Dedifferentiated amniotic fluid mesenchymal stem cell (primary cell): Measurements from ENCODE around the gene KLKB1.
"Not testable (repeated sequence)": the region's sequence is repeated elsewhere in the genome, so short reads cannot be mapped to it uniquely, and the experiment has no call there.

Experiments
- DNase-seq: peaks from one replicate; pipeline ENCODE4 v3.0.0-alpha.2; 2016; ENCODE audit errors: extremely low spot score

KLKB1 gene

DNA sequence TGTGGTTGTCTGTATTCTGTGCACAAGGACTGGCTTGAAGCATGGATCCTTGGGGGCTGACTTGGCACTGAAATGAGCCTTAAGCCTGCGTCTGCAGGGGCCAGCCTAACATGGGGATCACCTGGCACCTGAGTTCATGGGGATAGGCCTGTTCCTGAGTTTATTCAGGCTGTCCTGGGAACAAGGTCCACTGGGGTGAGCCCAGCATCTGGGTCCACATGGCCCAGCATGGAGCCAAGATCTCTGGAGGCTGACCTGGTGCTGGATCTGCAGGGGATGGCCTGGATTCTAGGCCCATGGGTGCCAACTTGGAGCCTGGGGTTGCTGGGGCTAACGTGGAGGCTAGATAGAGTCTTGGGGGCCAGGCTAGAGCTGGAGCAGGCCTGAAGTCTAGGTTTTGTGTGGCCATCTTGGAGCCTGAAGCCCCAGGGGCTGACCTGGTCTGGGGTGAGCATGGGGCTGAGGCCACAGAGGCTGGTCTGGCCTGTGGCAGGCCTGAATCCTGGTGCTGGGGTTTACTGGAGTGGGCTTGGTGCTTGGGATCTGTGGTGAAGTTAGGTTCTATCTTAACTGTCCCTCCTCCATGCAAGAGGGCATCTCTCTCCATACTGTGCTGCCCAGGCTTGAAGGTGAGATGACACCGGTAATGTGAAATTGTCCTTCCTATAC, 652 bp upstream of the KLKB1 start:
- DNase-seq = no peak

DNA sequence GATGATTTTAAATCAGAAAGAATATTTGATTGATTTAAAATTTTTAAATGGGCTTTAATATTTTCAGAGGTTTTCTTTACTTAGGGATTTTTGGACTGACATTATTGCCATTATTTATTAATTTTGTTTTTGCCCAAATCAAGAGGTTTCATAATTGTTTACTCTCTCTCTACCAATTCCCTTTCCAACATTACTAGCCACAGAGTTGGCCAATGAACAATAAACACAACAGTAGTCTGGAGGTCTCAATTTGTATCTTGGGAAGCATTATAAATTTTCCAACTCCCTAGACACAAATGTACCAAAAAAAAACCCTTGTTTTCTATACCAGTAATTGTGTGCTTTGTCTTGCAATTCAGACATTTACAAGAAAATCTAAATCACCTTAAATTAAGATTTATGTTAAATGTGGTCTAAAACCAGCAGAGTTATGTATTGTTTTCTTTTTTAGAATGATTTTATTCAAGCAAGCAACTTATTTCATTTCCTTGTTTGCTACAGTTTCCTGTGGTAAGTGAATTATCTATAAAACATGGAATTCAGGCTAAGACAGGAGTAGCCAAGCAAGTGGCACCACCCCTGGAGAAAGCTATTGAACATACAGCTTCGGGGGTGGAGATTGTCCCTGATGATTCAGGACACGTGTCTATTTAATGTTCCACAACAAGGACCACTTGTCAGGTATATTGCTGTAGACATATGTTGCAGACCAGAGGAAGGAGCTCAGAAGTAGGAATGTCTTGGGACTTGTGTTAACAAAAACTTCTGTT, 622 bp downstream of the KLKB1 start:
- DNase-seq = no peak

DNA sequence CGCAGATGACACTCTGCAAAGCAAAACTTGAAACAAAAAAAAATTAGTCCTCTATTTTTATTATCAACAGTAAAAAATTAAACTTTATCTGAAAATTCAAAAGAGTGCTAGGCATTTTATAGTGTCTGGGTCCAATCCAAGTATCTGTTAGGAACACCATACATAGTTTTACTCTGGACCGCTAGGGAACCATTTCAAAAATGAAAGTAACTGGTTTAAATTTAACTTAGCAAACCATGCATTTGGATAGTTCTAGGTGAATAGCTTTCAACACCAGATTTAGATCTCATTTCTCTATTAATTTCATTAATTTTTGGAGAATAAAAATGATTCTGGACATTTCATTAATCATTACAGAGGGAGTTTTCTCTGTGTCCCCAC, 1.2 kb downstream of the KLKB1 start:
- no peak for DNase-seq

DNA sequence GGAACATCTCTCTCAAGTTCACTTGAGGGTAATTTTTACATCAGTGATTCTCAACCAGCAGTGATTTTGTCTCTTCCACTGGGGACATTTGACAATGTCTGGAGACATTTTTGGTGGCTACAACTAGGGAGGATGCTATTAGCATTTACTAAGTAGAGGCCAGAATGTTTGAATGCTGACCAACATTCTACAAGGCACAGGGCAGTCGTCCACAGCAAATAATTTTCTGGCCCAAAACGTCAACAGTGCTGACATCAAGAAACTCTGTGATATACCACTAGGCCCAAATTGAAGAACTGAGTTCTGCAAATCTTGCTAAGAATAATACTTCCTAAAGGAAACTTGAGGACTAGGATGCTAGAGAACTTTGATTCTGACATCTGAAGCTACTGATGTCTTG, 7.1 kb downstream of the KLKB1 start:
- no peak for DNase-seq

- DNase-seq = no peak
Measured at GRCh38 chr4:186236126-186236525, 8.8 kb downstream of the KLKB1 start.

DNA sequence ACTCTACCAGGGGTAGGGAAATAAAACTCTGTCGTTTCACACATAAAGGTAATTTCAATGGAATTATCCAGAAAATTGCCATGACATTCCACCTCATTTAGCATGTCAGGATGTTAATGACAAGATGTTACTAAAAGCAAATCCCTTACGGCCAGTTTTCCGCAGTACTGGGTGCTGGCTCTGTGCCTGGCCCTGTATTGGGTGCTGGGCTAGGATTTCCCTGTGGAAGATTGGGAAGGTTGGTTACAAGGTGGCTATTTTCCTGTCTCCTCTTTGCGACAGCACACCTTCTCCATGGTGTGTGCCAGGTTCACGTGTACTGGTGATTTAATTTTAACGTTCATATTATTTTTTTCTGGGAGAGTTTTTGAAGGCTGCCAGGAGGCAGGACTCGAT, 13.1 kb downstream of the KLKB1 start:
- no peak for DNase-seq

- DNase-seq = no peak
Measured at GRCh38 chr4:186240848-186241491, 13.7 kb downstream of the KLKB1 start.

GRCh38 chr4:186241616-186242015, 14.3 kb downstream of the KLKB1 start:
- DNase-seq = no peak

- not testable (repeated sequence) for DNase-seq
Measured at GRCh38 chr4:186242031-186242430, 14.7 kb downstream of the KLKB1 start.

- no peak for DNase-seq
Measured at GRCh38 chr4:186243331-186243730, 16.0 kb downstream of the KLKB1 start.

DNA sequence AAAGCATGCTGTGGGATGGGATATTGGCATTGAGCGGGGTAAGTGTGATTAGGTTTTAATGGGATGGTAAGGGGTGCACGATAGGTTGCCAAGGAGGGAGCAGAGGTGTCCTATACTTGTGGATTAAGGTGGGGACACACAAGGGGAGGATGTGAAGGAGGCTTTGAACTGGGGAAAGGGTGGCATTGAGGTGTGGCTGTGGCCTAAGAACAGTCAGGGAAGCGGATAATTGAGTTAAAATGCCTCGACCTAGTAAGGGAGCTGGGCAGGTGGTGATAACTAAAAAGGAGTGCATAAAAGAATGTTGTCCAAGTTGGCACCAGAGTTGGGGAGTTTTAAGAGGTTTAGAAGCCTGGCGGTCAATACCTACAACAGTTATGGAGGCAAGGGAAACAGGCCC, 17.5 kb downstream of the KLKB1 start:
- DNase-seq = no peak

DNA sequence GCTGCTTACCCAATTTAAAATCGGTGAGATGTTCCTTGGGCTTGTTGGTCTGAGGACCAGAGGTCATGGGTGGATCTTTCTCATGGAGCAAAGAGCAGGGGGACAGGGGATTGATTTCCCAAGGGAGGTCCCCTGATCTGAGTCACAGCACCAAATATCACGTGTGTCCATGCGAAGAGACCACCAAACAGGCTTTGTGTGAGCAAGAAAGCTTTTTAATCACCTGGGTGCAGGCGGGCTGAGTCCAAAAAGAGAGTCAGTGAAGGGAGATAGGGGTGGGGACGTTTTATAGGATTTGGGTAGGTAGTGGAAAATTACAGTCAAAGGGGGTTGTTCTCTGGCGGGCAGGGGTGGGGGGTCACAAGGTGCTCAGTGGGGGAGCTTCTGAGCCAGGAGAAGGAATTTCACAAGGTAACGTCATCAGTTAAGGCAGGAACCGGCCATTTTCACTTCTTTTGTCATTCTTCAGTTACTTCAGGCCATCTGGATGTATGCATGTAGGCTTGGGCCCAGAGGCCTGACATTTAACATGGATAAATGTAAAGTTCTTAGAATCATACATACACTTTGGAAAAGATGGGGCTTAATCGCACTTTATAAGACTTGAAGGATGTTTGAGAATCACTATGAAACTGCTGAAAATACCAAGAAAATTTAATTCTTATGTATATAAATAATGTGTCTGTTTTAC, 19.9 kb downstream of the KLKB1 start:
- DNase-seq = not testable (repeated sequence)

DNA sequence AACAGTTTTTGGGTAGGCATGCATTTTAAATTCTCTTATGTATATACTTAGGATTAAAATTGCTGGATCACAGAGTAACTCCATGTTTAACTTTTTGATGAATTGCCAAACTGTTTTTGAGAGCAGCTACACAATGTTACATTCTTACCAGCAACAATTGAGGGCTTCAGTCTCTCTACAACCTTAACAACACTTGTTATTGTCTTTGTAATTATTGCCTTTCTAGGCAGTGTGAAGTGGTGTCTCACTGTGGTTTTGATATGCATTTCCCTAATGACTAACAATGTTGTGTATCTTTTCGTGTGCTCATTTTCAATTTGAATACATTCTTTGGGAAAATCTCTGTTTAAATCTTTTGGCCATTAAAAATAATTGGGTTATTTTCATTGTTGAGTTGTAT, 21.3 kb downstream of the KLKB1 start:
- no peak for DNase-seq

GRCh38 chr4:186249785-186250754, 22.8 kb downstream of the KLKB1 start:
- DNase-seq = peak; percentile 36

GRCh38 chr4:186250760-186251159, 23.5 kb downstream of the KLKB1 start:
- no peak for DNase-seq

DNA sequence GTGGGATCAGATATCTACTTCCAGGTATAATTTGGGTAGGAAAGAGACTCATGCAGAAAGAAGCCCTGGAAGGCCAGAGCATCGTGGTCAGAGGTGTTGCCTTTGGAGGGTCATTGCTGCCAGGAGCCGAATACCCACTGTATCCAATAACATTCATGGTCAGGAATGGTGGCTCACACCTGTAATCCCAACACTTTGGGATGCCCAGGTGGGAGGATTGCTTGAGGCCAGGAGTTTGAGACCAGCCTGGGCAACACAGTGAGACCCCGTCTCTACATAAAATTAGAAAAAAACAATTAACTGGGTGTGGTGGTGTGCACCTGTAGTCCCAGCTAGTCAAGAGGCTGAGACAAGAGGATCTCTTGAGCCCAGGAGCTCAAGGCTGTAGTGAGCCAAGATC, 27.8 kb downstream of the KLKB1 start:
- DNase-seq = no peak

- DNase-seq = no peak
Measured at GRCh38 chr4:186258216-186258811, 31.0 kb downstream of the KLKB1 start.

- no peak for DNase-seq
Measured at GRCh38 chr4:186260117-186260503, 32.8 kb downstream of the KLKB1 start.

- no peak for DNase-seq
Measured at GRCh38 chr4:186260504-186261448, 33.5 kb downstream of the KLKB1 start.

GRCh38 chr4:186264660-186265059, 37.4 kb downstream of the KLKB1 start:
- DNase-seq = no peak
